Lung (tissue), 12 donors: ENCODE results near the gene GYG1. TPM values are rescaled to one million over a fixed set of nuclear protein-coding genes. Genes with fewer than 3 reads are reported as not detected.

Experiments used
- ATAC-seq: fragments of 200-7000 bp; cut with Tn5 transposase; one replicate; pipeline ENCODE4 v1.9.1; 2020; ENCODE audit warnings: moderate number of reproducible peaks; ENCODE audit not compliant: insufficient read depth, low FRiP score
- DNase-seq, 3 donors: peaks; one replicate each; pipeline ENCODE4 v3.0.0-alpha.2; 2013 to 2017
- H3K27ac ChIP-seq, 2 donors: one replicate each; pipeline ENCODE4 v1.5.1; 2013; ENCODE audit warnings: mild to moderate bottlenecking in 2 of 2, moderate library complexity in 2 of 2, control low read depth in 1 of 2, inconsistent platforms in 1 of 2, low read depth in 1 of 2, low read length in 1 of 2
- H3K27me3 ChIP-seq, 3 donors: one replicate each; pipeline ENCODE4 v1.5.1; 2013; ENCODE audit warnings: low read length in 2 of 3; ENCODE audit not compliant: control insufficient read depth in 3 of 3, insufficient read depth in 3 of 3
- H3K36me3 ChIP-seq, 4 donors: one replicate each; pipeline ENCODE4 v1.5.1; 2013; ENCODE audit warnings: low read length in 4 of 4, mild to moderate bottlenecking in 1 of 4, moderate library complexity in 1 of 4; ENCODE audit not compliant: control insufficient read depth in 4 of 4, insufficient read depth in 4 of 4
- H3K4me1 ChIP-seq, 5 donors: one replicate each; pipeline ENCODE4 v1.5.1; 2013; ENCODE audit warnings: low read length in 5 of 5, mild to moderate bottlenecking in 2 of 5, moderate library complexity in 1 of 5; ENCODE audit not compliant: control insufficient read depth in 5 of 5, insufficient read depth in 5 of 5
- H3K4me3 ChIP-seq: one replicate; pipeline ENCODE4 v1.5.1; 2013; ENCODE audit warnings: mild to moderate bottlenecking, control low read depth, moderate library complexity
- H3K9ac ChIP-seq, 2 donors: one replicate each; pipeline ENCODE4 v1.5.1; 2013; ENCODE audit warnings: low read length in 2 of 2, control low read depth in 1 of 2; ENCODE audit not compliant: insufficient read depth in 1 of 2
- H3K9me3 ChIP-seq, 4 donors: one replicate each; pipeline ENCODE4 v1.5.1; 2013; ENCODE audit warnings: low read length in 3 of 4, mild to moderate bottlenecking in 1 of 4, moderate library complexity in 1 of 4; ENCODE audit not compliant: control insufficient read depth in 4 of 4, insufficient read depth in 3 of 4
- CTCF ChIP-seq: IDR thresholded peaks from 2 replicates; pipeline ENCODE4 v1.5.1; 2012; ENCODE audit warnings: mild to moderate bottlenecking; ENCODE audit errors: control extremely low read depth, extremely low read depth
- WGBS, 2 donors: extraction: QIAGEN DNeasy Blood & Tissue Kit; methylation state at CpG; one replicate each; pipeline ENCODE4 v1.1.7; 2013; 5-methylcytosine and 5-hydroxymethylcytosine counted together
- polyA plus RNA-seq, 2 donors: library from polyadenylated mRNA; stranded (reverse); fragments of 200-250 nt; gene quantifications; one replicate each; pipeline ENCODE4 v1.2.1, GENCODE V29; 2013
- total RNA-seq, 2 donors: library from RNA; depleted of rRNA in 1 of 2; stranded (reverse); fragments of >200 nt in 1 of 2; gene quantifications; one replicate each; pipeline ENCODE4 v1.2.1, GENCODE V29; 2014 to 2021
- donor health status: control.
- donor health status: control.
- donor health status: Bipolar disorder and iron deficiency.
- donor health status: healthy.
- donor health status: DM: yes; HTN: yes; CAD: no.

Gene GYG1
- total and polyA plus RNA-seq, 4 donors = 23.2 to 115 (median 60.2) TPM

- Histone ChIP-seq H3K27ac (peak overlapping the region in 1 of 2 donors; percentile 74), H3K27me3 (no peaks in the 10 kb centered on the region), H3K4me3 (no peak overlapping the region), H3K4me1 (peaks cover 0 to 31% (median 0%) of the 10 kb centered on the region in 5 donors), H3K9ac (no peak overlapping the region), H3K9me3 (no peaks in the 10 kb centered on the region), H3K36me3 (peaks cover 15 to 63% (median 31%) of the 10 kb centered on the region in 4 donors)
- 90 to 99% methylated on average over 4 of the region's 4 CpGs for WGBS, 2 donors
- no peak for ATAC-seq
- TF ChIP-seq CTCF = no peak
- no peak for DNase-seq
These were observed 28.2 kb downstream of the GYG1 start for GRCh38 chr3:149019580-149019979.

GRCh38 chr3:149020196-149020838 lies 29.0 kb downstream of the GYG1 start:
- Histone ChIP-seq H3K27ac (peak overlapping the region in 1 of 2 donors; percentile 41), H3K36me3 (peaks cover 18 to 65% (median 35%) of the 10 kb centered on the region in 4 donors), H3K4me3 (no peak overlapping the region), H3K4me1 (peaks cover 0 to 29% (median 0%) of the 10 kb centered on the region in 5 donors), H3K9me3 (peaks cover 0 to 3% (median 1%) of the 10 kb centered on the region in 4 donors), H3K9ac (no peak overlapping the region), H3K27me3 (no peaks in the 10 kb centered on the region)
- no peak for TF ChIP-seq CTCF
- WGBS, 2 donors = 70 to 79% methylated on average over 3 of the region's 3 CpGs
- no peak for ATAC-seq
- no peak for DNase-seq

GRCh38 chr3:149020839-149021252 lies 29.5 kb downstream of the GYG1 start:
- peak overlapping the region in 1 of 2 donors; percentile 41 for H3K27ac ChIP-seq
- no peak for TF ChIP-seq CTCF
- ATAC-seq (no peak), DNase-seq (no peak)
- no peak overlapping the region for H3K9ac ChIP-seq
- H3K9me3 ChIP-seq = peaks cover 0 to 3% (median 1%) of the 10 kb centered on the region in 4 donors
- H3K4me1 ChIP-seq = peaks cover 0 to 26% (median 0%) of the 10 kb centered on the region in 5 donors
- no peaks in the 10 kb centered on the region for H3K27me3 ChIP-seq
- 69 to 97% methylated on average over 4 of the region's 4 CpGs for WGBS, 2 donors
- H3K36me3 ChIP-seq = peaks cover 21 to 66% (median 35%) of the 10 kb centered on the region in 4 donors
- no peak overlapping the region for H3K4me3 ChIP-seq
